Stimulated activated CD8-positive, alpha-beta memory T cell treated with anti-CD3 and anti-CD28 coated beads, Interleukin-12 subunit alpha, Interleukin-12 subunit beta, amount 100 ng/mL, for 4 hours (primary cell): ENCODE results near the gene STXBP3.

Experiments
- DNase-seq: peaks from one replicate; pipeline ENCODE4 v3.0.0-alpha.2; 2020; ENCODE audit warnings: low read depth

STXBP3 gene

GRCh38 chr1:108808438-108808837 is 62.0 kb downstream of the STXBP3 start:
- no peak for DNase-seq

GRCh38 chr1:108811611-108812010 is 65.1 kb downstream of the STXBP3 start:
- no peak for DNase-seq

GRCh38 chr1:108813326-108813725 is 66.9 kb downstream of the STXBP3 start:
- no peak for DNase-seq

GRCh38 chr1:108814343-108815125 is 68.1 kb downstream of the STXBP3 start:
- no peak for DNase-seq

- no peak for DNase-seq
Observed at GRCh38 chr1:108815566-108815965, 69.1 kb downstream of the STXBP3 start.

- DNase-seq = no peak
Observed at GRCh38 chr1:108816049-108816893, 69.8 kb downstream of the STXBP3 start.

GRCh38 chr1:108817016-108817415 is 70.5 kb downstream of the STXBP3 start:
- no peak for DNase-seq

GRCh38 chr1:108817811-108818210 is 71.3 kb downstream of the STXBP3 start:
- DNase-seq = no peak

GRCh38 chr1:108819878-108820277 is 73.4 kb downstream of the STXBP3 start:
- no peak for DNase-seq

GRCh38 chr1:108823632-108824031 is 77.2 kb downstream of the STXBP3 start:
- DNase-seq = no peak

GRCh38 chr1:108824051-108824450 is 77.6 kb downstream of the STXBP3 start:
- no peak for DNase-seq

- DNase-seq = no peak
Observed at GRCh38 chr1:108826081-108826635, 79.7 kb downstream of the STXBP3 start.

- peak; percentile 32 for DNase-seq
Observed at GRCh38 chr1:108828074-108828961, 81.8 kb downstream of the STXBP3 start.

GRCh38 chr1:108829498-108829916 is 83.0 kb downstream of the STXBP3 start:
- DNase-seq = no peak

- no peak for DNase-seq
Observed at GRCh38 chr1:108830119-108831008, 83.9 kb downstream of the STXBP3 start.

GRCh38 chr1:108831225-108831624 is 84.8 kb downstream of the STXBP3 start:
- no peak for DNase-seq

GRCh38 chr1:108832929-108833328 is 86.5 kb downstream of the STXBP3 start:
- no peak for DNase-seq

- no peak for DNase-seq
Observed at GRCh38 chr1:108841703-108842102, 95.2 kb downstream of the STXBP3 start.

GRCh38 chr1:108842525-108843181 is 96.2 kb downstream of the STXBP3 start:
- no peak for DNase-seq
